ENCODE measurements around the gene MICAL2.

Gene MICAL2

DNA sequence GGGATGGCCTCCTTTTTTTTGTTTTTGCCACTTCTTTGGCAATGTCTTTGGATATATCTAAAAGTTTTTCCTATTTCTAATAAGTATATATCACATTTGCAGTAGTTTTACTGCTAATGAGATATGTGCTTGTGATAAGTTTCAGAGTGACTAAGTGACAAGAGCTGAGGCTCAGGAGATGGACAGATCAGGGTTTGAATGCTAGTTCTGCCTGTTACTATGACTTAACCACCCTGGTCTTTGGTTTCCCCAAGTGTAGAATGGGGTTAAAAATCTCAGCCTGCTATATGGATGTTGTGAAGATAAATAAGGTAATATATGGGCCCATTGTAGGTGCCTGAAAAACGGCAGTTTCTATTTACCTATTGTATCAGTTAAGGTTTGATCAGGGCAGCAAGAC is 9.1 kb upstream of the MICAL2 start:
- Mint-ChIP-seq H3K4me1 (ENCODE audit: low read depth) (peaks cover 4% of the 10 kb centered on the region), H3K9me3 (no peaks in the 10 kb centered on the region), H3K36me3 (ENCODE audit: low read depth) (no peaks in the 10 kb centered on the region), H3K4me3 (no peak overlapping the region), H3K27me3 (peaks cover 7% of the 10 kb centered on the region), H3K27ac (no peak overlapping the region)
- no peak for DNase-seq

DNA sequence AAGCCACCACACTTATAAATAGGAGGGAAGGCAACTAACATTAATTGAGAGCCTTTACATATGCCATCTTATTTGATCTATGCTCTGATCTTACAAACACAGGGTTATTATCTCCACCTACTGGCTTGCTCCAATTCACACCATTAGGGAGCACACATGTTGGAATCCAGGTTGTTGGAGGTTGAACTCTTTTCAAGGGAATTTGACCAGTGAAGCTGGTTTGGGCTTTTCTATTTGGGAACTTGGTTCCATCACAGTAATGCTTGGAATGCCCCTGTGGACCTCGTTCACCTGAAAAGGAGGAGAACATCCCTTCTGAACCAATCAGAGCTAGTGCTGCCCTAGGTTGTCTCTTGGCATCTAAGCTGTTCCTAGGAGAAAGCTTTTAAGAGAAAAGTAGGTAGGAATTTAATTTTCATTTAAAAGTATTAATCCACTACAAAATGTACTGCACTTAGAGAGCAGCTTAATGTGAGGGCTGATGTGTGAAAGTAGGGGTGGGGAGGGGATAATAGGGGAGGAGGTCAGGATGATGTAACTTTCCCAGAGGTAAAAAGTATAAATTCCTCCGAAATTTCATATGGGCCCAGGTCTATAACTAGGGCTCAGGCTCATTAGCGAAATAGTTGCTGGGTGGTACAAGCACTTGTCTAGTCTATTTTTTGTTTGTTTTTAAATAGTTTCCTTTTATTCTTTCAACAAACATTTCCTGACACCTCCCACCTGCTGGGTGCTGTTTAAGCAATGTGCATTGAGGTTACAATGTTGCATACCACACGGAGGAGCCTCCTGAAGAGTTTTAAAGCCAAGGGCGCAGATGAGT is 7.6 kb upstream of the MICAL2 start:
- no peak overlapping the region for H3K4me3 Mint-ChIP-seq
- DNase-seq: no peak
- peaks cover 7% of the 10 kb centered on the region for H3K27me3 Mint-ChIP-seq
- no peaks in the 10 kb centered on the region for H3K36me3 Mint-ChIP-seq (ENCODE audit: low read depth)
- no peaks in the 10 kb centered on the region for H3K9me3 Mint-ChIP-seq
- H3K4me1 Mint-ChIP-seq (ENCODE audit: low read depth): peaks cover 4% of the 10 kb centered on the region
- no peak overlapping the region for H3K27ac Mint-ChIP-seq

DNA sequence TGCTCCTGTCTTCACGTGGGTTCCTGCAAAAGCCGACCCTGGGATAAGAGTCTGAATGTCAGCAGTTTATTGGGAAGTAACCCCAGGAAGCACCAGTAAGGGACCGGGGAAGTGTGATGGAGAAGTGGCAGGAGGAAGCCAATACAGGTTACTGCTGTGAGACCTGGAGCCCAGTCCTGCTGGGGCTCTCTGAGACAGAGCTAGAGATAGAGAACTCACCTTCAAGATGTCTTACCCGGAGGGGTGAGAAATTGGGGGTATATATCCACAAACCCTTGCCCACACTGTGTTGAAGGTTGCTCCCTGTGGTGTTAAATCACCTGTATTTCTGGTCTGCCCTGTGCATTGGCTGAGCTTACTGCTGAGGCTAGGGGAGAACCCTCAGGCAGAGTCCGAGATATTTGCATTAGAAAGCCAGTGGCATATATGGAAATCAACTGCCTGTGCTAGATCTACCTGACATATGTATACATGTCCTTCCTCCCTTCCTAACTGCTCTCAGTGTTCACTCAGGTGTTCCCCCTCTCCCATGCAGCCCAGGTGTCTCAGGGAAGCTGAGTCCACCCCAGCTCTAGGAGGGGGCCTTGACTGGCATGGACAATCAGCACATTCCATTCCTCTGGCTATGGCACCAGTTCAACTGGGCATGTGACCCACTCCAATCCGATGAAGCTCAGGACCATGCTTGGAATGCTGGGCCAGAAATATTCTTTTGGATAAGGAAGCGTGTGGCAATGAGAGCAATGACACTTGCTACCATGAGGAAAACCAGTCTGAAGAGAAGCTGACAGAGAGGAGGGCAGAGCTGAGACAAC is 6.8 kb upstream of the MICAL2 start:
- no peaks in the 10 kb centered on the region for H3K9me3 Mint-ChIP-seq
- DNase-seq: no peak
- H3K36me3 Mint-ChIP-seq (ENCODE audit: low read depth): no peaks in the 10 kb centered on the region
- H3K27me3 Mint-ChIP-seq: peaks cover 7% of the 10 kb centered on the region
- H3K27ac Mint-ChIP-seq: no peak overlapping the region
- H3K4me3 Mint-ChIP-seq: no peak overlapping the region
- peaks cover 4% of the 10 kb centered on the region for H3K4me1 Mint-ChIP-seq (ENCODE audit: low read depth)

DNA sequence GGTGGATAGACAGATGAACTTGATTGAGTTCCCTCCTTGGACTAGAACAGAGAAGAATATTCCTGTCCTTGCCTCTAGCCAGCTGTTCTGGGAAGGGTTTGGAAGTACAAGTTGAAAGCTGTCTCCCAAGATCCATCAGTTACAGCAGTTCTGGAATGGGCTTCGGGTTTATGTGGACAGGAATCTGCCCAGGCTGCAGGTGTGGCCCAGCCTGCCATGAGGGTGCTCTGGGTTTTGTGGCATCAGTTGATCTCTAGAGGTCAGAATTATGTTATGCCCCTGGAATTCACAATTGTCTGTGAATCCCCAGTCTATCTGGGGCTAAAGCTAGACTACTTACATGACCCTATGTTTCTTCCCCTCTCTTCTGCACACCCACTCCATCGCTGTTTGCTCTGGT is 4.9 kb upstream of the MICAL2 start:
- Mint-ChIP-seq H3K27me3 (peaks cover under 1% of the 10 kb centered on the region), H3K9me3 (no peaks in the 10 kb centered on the region), H3K4me3 (no peak overlapping the region), H3K4me1 (ENCODE audit: low read depth) (peaks cover 16% of the 10 kb centered on the region), H3K27ac (no peak overlapping the region), H3K36me3 (ENCODE audit: low read depth) (no peaks in the 10 kb centered on the region)
- no peak for DNase-seq

DNA sequence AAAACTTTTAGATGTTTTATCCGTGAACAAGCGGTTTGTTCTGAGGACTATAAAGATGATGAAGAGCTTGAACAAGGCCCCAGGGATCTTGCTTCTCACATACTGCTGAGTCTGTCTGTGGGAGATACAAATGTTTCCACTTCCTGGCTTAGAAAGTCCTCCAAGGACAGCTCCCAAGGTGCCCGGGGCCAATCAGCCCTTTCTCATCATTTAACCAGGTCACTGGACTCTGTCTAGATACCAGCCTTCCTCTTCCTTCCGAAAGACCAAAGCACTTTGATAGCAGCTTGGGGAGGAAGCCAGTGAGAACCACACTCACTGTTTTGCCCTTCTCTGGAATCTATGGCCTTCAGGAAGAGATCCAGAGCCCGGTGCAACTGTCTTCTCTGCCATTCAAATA is 4.3 kb upstream of the MICAL2 start:
- Mint-ChIP-seq H3K27me3 (no peaks in the 10 kb centered on the region), H3K9me3 (no peaks in the 10 kb centered on the region), H3K36me3 (ENCODE audit: low read depth) (no peaks in the 10 kb centered on the region), H3K27ac (no peak overlapping the region), H3K4me3 (no peak overlapping the region), H3K4me1 (ENCODE audit: low read depth) (peaks cover 16% of the 10 kb centered on the region)
- DNase-seq: no peak

DNA sequence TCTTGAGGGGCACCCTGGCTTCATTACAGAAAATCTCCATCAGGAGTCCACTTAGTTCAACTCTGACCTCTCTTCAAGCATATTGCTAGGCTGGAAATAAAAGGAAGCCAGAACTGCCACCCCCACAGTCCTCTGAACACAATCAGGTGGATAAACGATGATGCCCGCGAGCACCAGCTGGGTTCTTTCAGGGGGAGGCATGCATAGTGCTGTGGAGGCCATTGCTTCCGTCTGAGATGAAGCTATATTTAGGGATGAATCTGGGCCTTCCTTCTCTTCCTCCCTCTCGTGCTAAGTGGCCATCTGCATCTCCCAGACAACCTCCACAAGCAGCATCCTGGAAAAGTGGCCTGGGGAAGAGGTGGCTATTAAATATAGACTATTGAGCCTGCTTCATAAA is 3.9 kb upstream of the MICAL2 start:
- no peaks in the 10 kb centered on the region for H3K36me3 Mint-ChIP-seq (ENCODE audit: low read depth)
- peaks cover 19% of the 10 kb centered on the region for H3K4me1 Mint-ChIP-seq (ENCODE audit: low read depth)
- no peak overlapping the region for H3K27ac Mint-ChIP-seq
- no peak overlapping the region for H3K4me3 Mint-ChIP-seq
- no peaks in the 10 kb centered on the region for H3K27me3 Mint-ChIP-seq
- H3K9me3 Mint-ChIP-seq: no peaks in the 10 kb centered on the region
- DNase-seq: no peak

DNA sequence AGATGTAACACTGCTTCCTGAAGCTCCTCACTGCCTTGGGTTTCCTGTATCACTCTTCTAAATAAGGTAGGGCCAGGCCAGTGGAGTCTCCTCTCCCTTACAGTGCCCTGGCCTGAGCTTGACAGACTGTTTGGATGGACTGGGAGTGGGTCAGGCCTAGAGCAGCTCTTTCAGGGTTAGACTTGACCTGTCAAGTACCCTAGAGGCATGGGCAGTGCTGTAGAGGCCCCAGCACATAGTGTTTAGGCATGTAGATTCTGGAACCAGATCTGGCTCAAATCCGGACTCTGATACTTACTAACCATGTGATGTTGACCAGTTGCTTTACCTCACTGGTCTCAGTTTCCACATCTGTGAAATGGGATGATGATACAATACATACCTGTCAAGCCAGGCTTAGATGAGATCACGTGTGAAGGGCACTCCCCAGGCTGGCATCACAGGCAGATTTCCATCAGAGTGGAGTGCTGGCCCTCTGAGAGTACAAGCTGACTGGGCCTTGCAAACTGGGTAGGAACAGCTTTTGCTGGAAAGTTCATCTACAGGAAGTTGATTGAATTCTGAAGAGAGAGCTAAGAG is 1.4 kb upstream of the MICAL2 start:
- peak overlapping the region; percentile 26 for H3K27ac Mint-ChIP-seq
- no peak overlapping the region for H3K4me3 Mint-ChIP-seq

DNA sequence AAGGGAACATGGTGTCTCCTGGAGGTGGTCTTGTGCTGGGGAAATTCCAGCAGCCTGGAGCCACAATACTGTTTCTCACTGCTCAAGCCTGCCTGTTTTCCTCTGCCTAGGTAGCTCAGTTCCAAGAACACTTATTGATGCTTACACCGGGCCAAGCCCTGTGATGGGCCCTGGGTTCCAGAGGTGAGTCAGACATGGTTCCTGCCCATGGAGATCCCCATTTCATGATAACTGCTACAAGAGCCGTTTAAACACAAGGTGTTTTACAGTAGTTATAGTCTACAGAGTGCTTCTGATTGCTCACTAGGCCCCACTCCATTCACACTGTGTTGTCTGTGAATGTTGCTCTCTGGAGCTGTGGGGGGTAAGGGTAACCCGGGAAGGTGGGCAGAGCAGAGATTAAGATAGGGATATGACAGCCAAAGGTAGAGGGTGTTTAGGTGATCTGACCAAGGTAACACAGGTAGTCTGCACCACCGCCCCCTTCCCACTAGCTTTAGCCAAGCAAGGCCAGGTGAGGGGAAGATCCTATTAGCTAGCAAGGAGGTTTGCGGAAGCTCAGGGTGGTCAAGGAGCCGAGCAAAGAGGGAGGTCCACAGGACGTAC is 696 bp upstream of the MICAL2 start:
- no peak for DNase-seq
- peaks cover 42% of the 10 kb centered on the region for H3K4me1 Mint-ChIP-seq (ENCODE audit: low read depth)
- H3K36me3 Mint-ChIP-seq (ENCODE audit: low read depth): peaks cover 2% of the 10 kb centered on the region
- H3K9me3 Mint-ChIP-seq: no peaks in the 10 kb centered on the region
- no peaks in the 10 kb centered on the region for H3K27me3 Mint-ChIP-seq
- peak overlapping the region; percentile 79 for H3K4me3 Mint-ChIP-seq
- peak overlapping the region; percentile 88 for H3K27ac Mint-ChIP-seq

More for the DNA sequence above, 1.4 kb upstream of the MICAL2 start:
- Mint-ChIP-seq H3K27me3 (no peaks in the 10 kb centered on the region), H3K9me3 (no peaks in the 10 kb centered on the region), H3K36me3 (ENCODE audit: low read depth) (peaks cover 2% of the 10 kb centered on the region), H3K4me1 (ENCODE audit: low read depth) (peaks cover 41% of the 10 kb centered on the region)
- no peak for DNase-seq

DNA sequence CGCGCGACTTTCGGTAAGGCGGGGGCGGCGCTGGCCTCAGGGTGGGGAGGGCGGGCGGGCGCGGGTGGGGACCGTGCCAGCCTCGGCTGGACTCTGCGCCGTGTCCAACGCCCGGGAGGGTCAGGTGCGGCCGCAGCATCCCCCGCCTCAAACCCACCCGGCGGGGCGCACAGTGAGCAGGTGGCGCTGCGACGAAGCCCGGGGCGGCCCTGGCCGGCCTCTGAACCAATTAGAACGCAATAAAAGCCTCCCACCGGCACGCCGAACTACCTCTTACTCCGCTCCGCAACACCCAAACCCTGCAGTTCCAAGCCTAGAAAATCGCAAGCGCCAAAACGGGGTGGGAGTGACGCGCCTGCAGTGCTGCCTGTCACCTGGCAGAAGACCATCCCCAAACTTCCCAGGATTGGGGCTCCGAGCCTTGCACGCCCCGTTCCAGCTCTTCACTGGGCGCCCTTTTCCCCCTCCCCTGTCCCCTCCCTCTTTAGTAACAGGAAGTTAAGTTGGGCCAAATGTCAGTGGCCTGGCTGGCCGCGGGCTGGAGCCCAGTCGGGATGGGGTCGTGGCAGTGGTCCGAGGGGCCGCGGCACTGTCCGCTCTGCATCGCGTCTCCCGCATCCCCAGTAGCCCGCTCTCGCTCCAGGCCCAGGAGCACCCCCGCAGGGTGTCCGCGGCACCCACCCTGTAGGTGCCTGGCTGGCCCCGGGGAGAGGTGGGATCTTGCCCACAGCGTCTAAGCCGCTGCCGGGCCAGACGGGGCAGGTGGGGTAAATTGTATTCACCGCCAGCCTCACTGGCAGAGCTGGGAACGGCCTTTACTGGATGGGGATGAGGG is 541 bp downstream of the MICAL2 start:
- Mint-ChIP-seq H3K36me3 (ENCODE audit: low read depth) (peaks cover 2% of the 10 kb centered on the region), H3K27ac (no peak overlapping the region), H3K27me3 (no peaks in the 10 kb centered on the region), H3K4me3 (peak overlapping the region; percentile 78), H3K9me3 (no peaks in the 10 kb centered on the region), H3K4me1 (ENCODE audit: low read depth) (peaks cover 42% of the 10 kb centered on the region)
- DNase-seq: peak; percentile 65

DNA sequence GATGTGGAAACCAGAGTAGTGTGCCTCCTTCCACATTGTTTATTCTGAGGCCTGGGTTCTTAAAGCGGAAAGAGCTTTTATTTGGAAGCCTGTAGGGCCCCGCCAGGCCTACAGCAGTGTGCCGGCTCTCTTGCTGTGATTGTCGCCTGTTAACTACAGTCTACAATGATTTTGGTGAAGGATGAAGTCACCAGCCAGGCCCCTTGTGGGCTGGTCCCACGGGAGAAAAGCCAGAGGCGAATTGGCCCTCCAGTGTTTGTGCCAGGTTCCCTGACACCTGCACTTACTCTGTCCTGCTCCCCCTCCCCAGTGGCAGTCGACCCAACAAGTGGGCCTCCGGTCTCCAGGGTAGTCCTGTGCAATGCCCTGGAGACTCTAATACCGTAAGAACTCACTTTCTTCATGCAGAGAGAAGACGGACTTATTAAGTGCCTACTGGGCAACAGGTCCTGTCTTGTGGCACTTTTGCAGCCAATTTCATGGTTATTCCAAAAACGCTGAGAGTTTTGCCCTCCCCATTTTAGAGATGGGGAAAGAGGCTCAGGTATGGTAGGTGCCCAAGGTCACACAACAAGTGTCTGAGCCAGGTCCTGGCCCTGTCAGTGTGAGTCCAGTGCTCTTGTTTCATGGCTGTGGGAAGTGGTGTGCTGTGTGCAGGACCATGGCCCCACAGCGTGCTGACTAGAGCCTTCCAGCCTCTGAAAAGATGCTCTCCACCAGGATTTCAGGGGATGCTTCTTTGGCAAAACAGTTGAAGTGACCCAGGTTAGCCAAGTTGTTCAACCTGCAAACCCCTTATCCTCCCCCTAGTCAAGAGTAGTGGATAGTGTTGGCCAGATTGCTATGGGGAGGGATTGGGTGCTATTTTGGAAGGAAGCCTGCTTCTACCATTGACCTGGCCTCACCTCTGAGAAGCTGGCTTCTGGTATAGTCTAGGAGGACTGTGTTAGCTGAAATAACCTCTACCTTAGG is 1.4 kb downstream of the MICAL2 start:
- peak overlapping the region; percentile 78 for H3K4me3 Mint-ChIP-seq
- no peak for DNase-seq
- H3K36me3 Mint-ChIP-seq (ENCODE audit: low read depth): peaks cover 9% of the 10 kb centered on the region
- peaks cover 47% of the 10 kb centered on the region for H3K4me1 Mint-ChIP-seq (ENCODE audit: low read depth)
- H3K27me3 Mint-ChIP-seq: no peaks in the 10 kb centered on the region
- H3K9me3 Mint-ChIP-seq: no peaks in the 10 kb centered on the region
- no peak overlapping the region for H3K27ac Mint-ChIP-seq

DNA sequence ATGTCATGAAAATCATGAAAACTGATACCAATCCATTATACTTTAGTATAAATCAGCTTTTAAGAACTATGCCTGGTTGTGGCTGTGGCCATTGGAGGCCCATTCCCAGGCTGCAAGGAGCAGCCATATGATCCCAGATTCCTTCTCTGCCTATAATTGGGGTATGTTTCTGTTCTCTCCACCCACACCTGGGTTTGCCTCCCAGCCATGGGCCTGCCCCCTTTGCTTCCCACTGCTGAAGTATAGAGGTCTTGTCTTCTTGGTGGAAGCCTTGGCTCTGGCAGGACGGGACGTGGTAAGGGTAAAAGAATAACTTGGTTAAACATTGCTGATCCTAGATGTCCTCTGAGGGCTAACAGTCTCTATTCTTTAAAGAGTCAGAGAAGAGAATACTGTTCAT is 2.4 kb downstream of the MICAL2 start:
- H3K27ac Mint-ChIP-seq: no peak overlapping the region
- peak overlapping the region; percentile 78 for H3K4me3 Mint-ChIP-seq
- no peak for DNase-seq
- peaks cover 56% of the 10 kb centered on the region for H3K4me1 Mint-ChIP-seq (ENCODE audit: low read depth)
- H3K36me3 Mint-ChIP-seq (ENCODE audit: low read depth): peaks cover 11% of the 10 kb centered on the region
- no peaks in the 10 kb centered on the region for H3K9me3 Mint-ChIP-seq
- no peaks in the 10 kb centered on the region for H3K27me3 Mint-ChIP-seq

DNA sequence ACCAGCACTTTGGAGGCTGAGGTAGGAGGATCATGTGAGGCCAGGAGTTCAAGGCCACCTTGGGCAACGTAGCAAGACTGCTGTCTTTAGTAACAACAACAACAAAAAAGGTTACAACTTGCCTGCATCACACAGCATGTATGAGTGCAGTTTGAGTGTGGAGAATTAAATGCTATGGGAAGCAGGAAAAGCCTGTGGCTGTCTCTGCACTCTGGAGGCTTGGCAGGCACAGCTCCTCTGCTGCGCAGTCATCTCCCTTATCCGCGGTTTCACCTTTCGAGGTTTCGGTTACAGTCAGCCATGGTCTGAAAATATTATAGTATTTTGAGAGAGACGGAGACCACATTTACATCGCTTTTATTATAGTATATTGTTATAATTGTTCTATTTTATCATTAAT is 2.9 kb downstream of the MICAL2 start:
- no peaks in the 10 kb centered on the region for H3K27me3 Mint-ChIP-seq
- H3K9me3 Mint-ChIP-seq: no peaks in the 10 kb centered on the region
- peak overlapping the region; percentile 22 for H3K27ac Mint-ChIP-seq
- no peak overlapping the region for H3K4me3 Mint-ChIP-seq
- peaks cover 62% of the 10 kb centered on the region for H3K4me1 Mint-ChIP-seq (ENCODE audit: low read depth)
- DNase-seq: no peak
- peaks cover 16% of the 10 kb centered on the region for H3K36me3 Mint-ChIP-seq (ENCODE audit: low read depth)

Data from activated T-cell treated with anti-CD3 and anti-CD28 coated beads, Interleukin-2, amount 50 U/mL, for 24 hours (primary cell).